Measurements from ENCODE around the gene SH3BGRL.

DNA sequence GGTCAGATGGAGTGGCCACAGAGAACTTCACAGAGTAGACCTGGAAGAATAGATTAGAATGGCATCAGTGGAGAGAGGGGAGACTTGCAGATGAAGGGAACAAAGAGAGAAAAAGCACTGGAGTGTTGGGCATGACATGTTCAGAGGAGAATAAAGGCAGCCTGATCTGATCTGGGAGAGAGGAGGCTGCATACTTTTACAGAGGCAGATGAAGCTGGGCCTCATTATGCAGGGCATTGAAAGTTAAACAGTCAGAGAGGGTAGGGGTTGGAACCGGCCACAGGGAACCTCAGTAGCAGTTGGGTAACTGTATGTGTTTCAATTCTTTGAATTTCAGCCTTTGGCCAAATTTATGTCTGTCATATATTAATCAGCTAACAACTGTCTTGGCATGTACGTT lies 61.2 kb downstream of the SH3BGRL start:
- TF ChIP-seq, protein P1, sequence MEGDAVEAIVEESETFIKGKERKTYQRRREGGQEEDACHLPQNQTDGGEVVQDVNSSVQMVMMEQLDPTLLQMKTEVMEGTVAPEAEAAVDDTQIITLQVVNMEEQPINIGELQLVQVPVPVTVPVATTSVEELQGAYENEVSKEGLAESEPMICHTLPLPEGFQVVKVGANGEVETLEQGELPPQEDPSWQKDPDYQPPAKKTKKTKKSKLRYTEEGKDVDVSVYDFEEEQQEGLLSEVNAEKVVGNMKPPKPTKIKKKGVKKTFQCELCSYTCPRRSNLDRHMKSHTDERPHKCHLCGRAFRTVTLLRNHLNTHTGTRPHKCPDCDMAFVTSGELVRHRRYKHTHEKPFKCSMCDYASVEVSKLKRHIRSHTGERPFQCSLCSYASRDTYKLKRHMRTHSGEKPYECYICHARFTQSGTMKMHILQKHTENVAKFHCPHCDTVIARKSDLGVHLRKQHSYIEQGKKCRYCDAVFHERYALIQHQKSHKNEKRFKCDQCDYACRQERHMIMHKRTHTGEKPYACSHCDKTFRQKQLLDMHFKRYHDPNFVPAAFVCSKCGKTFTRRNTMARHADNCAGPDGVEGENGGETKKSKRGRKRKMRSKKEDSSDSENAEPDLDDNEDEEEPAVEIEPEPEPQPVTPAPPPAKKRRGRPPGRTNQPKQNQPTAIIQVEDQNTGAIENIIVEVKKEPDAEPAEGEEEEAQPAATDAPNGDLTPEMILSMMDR (IDR thresholded peaks at IDR 0.05): no peak
- no peak for TF ChIP-seq POLR2A (IDR thresholded peaks at IDR 0.05)

Data from adrenal gland (tissue), 5 donors.